GM18909 (cell line): ENCODE results near the gene KHDC1.
"Not testable (repeated sequence)": the region's sequence is repeated elsewhere in the genome, so short reads cannot be mapped to it uniquely, and the experiment has no call there.

Experiments
- ATAC-seq: cut with Tn5 transposase; IDR thresholded peaks from one replicate; pipeline ENCODE4 v1.9.1; 2021; ENCODE audit warnings: mild to moderate bottlenecking; ENCODE audit not compliant: unreplicated experiment, poor library complexity

The KHDC1 gene

GRCh38 chr6:73252703-73253102 is 10.3 kb downstream of the KHDC1 start:
- ATAC-seq = no peak

DNA sequence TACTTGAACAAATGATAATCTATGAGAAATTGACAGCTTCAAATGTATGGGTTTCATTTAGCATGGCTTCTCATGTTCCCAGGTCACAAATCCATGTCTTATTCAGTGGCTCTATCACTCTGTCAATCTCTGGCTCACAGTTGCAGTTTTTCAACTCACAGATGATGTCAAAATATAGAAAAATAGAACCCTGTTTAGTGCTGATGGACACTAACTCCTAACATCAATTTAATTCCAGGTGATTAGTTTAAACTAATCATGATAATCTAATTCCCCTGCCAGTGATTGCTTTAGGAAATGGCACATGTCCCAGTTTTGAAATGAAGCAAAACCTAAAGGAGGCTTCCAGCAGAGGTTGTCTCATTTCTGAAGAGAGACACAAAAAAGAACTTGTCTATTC is 13.0 kb downstream of the KHDC1 start:
- no peak for ATAC-seq

GRCh38 chr6:73248192-73248903 is 14.6 kb downstream of the KHDC1 start:
- no peak for ATAC-seq

DNA sequence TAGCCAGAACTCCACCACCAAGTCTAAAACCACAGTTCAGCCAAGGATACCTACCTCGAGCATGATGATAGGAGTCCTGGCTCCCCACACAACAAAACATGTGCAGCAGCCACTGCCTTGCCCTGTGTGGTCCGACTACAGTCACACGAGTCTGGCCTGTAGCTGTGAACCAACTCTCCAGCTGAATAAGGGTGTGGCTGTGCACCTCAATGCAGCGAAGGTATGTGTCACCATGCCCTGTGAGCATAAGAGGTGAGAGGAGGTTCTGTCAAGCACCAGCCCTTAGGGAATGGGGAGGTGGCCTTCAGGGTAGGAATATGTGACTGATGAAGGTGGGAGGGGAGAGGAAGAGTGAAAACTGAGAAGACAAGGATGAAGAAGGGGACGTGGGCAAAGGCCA is 21.0 kb downstream of the KHDC1 start:
- ATAC-seq = no peak

- no peak for ATAC-seq
These were observed 22.3 kb downstream of the KHDC1 start for GRCh38 chr6:73240730-73241129.

DNA sequence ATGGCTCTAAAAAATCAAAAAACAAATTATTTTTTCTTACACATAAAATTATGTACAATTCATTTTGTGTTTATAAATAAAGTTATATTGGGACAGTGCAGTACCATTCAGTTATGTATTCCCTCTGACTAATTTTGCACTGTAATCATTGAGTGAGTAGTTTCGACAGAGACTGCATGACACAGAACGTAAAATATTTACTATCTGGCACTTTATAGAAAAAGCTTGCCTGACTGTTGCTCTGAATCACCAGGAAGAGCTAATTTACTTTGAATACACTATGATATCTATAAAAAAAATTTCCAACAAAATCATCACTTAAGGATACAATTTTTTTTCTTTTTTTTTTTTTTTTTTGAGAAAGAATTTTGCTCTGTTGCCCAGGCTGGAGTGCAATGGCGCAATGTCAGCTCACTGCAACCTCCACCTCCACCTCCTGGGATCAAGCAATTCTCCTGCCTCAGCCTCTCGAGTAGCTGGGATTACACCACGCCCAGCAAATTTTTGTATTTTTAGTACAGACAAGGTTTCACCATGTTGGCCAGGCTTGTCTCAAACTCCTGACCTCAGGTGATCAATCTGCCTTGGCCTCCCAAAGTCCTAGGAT is 26.7 kb downstream of the KHDC1 start:
- ATAC-seq = no peak

DNA sequence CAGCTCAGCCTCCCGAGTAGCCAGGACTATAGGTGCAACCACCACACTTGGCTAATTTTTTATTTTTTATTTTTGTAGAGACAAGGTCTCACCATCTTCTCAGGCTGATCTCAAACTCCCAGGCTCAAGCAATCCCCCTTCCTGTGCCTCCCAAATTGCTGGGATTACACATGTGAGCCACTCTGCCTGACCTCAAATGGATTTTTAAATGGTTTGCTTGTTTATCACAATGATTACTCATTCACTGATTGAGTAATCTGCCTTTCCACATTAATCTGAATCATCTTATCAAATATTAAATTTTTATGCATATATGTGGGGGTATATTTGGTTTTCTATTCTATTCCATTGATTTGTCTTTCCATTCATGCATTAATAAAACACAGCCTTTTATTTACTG is 28.3 kb downstream of the KHDC1 start:
- no peak for ATAC-seq

DNA sequence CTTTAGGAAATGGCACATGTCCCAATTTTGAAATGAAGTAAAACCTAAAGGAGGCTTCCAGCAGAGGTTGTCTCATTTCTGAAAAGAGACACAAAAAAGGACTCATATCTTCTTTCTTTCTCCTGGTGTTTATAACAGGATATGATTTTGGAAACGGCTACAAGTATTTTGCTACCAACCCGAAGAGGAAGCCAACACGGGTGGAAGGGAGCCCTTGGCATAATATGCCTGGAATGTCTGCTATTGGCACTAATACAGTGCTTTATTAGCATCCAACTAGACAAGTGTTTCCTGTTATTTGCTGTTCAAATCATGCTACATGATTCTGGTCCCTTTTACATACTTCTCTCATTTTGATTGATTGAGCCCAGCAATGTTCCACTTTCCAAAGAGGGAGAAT is 29.0 kb downstream of the KHDC1 start:
- not testable (repeated sequence) for ATAC-seq

DNA sequence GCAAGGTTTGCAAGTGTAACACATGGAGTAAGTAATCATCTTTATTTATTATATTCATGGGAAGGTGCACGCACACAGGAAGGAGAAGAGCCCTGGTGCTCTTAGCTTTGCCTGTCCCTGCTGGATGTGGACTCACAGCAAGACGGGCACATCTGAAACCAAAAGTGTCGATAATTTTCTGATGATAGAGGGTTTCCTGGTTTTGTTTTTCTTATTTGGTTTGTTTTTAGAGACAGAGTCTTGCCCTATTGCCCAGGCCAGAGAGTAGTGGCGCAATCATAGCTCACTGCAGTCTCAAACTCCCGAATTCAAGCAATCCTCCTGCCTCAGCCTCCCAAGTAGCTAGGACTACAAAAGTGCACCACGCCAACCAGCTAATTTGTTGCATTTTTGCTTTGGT is 29.9 kb downstream of the KHDC1 start:
- ATAC-seq = no peak

DNA sequence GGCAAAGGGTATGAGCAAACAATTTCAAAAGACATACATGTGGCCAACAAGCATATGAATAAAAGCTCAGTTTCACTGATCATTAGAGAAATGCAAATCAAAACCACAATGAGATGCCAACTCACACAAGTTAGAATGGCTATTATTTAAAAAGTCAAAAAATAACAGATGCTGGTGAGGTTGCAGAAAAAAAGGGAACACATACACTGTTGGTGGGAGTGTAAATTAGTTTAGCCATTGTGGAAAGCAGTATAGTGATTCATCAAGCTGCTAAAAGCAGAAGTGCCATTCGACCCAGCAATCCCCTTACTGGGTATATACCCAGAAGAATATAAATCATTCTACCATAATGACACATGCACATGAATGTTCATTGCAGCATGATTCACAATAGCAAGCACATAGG is 31.0 kb downstream of the KHDC1 start:
- peak; percentile 73 for ATAC-seq

DNA sequence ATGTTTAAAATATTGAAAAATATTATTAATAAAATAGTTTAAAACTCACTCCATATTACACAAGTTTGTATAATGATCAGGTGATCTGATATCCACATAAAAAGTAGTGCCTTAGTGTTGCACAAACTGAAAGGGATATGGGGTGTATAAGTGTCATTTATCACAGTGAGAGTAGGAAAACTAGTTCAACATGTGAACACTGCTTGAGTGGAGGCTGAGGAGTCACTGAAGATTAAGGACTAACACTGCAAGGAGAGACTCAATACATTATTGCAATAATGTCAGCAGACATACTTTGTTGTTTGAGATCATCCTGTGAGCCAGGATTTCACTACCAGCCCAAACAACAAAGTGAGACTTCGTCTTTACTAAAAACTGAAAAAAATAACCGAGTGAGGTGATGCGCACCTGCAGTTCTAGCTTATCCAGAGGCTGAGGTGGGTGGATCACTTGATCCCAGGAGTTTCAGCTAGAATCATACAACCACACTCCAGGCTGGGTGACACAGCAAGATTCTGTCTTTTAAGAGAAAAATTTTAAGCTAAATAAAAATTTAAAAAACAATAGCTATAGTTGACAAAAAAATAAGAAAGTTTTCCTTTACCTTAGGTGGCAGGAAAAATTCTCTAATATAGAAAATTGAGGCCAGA is 35.3 kb downstream of the KHDC1 start:
- ATAC-seq = no peak

DNA sequence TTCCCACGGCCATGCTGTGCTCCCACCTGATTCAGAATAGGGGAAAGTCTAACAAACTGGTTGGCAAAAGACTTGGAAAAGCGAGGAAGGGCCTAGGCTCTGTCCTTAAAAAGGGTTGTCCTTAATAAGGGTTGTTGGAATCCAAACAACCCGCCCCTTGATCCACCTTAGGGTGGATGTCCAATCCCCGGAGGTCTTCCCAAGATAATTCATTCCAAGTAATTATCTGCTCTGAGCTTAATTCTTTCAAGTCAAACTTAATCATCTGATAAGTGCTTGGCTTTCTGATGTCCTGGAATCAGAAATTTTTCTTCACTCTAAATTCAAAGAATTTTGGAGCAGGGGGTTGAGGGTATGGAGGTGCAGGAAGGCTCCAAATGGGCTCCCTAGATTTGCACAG is 37.6 kb downstream of the KHDC1 start, which contains the start of gene KHDC1L:
Gene KHDC1L (minus strand): TSS at position 101 of the 400 bp plus-strand sequence. CDS start 88 bp downstream, at position 13.
- ATAC-seq = no peak

DNA sequence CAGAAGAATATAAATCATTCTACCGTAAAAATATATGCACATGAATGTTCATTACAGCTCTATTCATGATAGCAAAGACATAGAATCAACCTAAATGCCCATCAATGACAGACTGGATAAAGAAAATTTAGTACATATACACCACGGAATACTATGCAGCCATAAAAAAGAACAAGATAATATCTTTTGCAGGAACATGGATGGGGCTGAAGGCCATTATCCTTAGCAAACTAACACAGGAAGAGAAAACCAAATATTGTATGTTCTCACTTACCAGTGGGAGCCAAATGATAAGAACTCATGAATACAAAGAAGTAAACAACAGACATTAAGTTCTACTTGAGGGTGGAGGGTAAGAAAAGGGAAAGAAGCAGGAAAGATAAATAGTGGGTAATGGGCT is 46.1 kb downstream of the KHDC1 start:
- no peak for ATAC-seq

GRCh38 chr6:73209117-73209516 is 53.9 kb downstream of the KHDC1 start:
- ATAC-seq = no peak

GRCh38 chr6:73207221-73207837 is 55.7 kb downstream of the KHDC1 start:
- no peak for ATAC-seq

DNA sequence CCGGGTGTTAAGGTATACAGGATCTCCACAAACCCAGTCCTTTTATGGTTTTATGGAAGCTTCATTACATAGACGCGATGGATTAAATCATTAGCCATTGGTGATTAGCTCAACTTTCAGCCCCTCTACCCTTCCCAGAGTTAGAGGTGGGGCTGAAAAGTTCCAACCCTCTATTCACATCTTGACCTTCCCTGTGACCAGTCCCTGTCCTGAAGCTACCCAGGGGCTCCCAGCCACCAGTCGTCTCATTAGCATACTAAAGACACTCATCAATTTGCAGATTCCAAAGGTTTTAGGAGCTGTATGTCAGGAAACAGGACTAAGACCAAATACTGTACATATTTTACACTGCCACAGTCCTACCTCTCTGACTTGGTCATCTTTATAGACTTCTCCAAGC is 58.7 kb downstream of the KHDC1 start:
- ATAC-seq = no peak

DNA sequence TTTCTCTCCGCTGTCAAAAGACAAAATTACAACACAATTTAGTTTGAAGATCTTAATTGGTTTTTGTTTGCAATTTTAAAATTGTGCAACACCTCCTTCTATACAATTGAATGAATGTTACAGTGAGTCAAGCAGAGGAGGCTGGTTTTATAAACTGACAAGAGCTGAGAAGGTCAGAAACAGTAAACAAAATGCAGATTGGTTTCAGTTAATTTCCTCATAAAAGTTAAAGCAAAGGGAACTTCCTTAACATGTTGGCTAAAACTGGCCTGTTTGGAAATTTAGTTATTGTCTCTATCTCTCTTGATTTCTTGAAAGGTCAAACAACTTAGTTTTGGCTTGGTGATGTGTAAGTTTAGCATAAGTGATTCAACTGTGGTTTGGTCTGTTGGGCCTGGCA is 59.9 kb downstream of the KHDC1 start:
- no peak for ATAC-seq

GRCh38 chr6:73200735-73201134 is 62.3 kb downstream of the KHDC1 start:
- no peak for ATAC-seq

DNA sequence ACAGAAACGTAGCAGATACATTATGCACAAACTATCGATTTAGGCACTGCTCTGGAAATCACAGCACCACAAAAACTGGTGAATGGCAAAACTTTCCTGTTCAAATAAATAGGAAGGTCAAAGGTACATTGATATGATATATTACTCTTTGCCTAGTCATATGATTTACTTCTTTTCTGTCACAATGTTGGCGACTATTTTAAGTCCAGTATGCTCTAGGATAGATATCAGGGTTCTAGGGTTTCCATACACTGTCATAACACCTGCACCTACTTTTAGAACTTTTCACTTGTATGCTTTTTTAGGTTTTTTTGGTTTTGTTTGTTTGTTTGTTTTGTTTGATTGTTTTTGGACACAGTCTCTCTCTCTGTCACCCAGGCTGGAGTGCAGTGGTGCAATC is 62.7 kb downstream of the KHDC1 start:
- ATAC-seq = no peak

DNA sequence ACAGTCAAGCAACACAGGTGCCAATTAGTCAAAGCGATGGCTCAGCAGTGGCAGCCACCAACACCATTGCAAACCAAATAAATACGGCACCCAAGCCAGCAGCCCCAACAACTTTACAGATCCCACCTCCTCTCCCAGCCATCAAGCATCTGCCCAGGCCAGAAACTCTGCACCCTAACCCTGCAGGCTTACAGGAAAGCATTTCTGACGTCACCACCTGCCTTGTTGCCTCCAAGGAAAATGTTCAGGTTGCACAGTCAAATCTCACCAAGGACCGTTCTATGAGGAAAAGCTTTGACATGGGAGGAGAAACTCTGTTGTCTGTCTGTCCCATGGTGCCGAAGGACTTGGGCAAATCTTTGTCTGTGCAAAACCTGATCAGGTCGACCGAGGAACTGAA is 68.3 kb downstream of the KHDC1 start:
- ATAC-seq = no peak

DNA sequence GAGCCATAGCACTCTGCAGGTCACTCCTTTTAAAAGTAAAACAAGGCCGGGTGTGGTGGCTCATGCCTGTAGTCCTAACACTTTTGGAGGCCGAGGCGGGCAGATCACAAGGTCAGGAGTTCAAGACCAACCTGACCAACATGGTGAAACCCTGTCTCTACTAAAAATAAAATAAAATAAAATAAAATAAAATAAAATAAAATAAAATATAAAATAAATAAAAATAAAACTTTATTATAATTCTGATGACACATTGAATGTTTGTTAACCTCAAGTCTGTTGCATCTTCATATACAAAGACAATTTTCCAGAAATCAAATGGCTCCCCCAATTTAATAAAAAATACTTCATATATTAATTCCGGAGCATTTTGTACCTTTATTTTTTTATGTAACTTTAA is 69.7 kb downstream of the KHDC1 start:
- not testable (repeated sequence) for ATAC-seq
